Thyroid gland (tissue), 4 donors: ENCODE results near the gene RGS16. TPM values are rescaled to one million over a fixed set of nuclear protein-coding genes. Genes with fewer than 3 reads are reported as not detected.
"Not testable (repeated sequence)": the region's sequence is repeated elsewhere in the genome, so short reads cannot be mapped to it uniquely, and the experiment has no call there.

Experiments used
- DNase-seq, 2 donors: peaks; one replicate each; pipeline ENCODE4 v3.0.0-alpha.2; 2019
- H3K27ac ChIP-seq, 3 donors: fragments of 200-600 bp; sonication (generic); 1 replicate in 2 of 3; 2 replicates in 1 of 3; pipeline ENCODE4 v1.5.1; 2016 to 2019; ENCODE audit warnings: mild to moderate bottlenecking in 1 of 3, moderate library complexity in 1 of 3
- H3K27me3 ChIP-seq: fragments of 200-600 bp; sonication (generic); one replicate; pipeline ENCODE4 v1.5.1; 2019
- H3K36me3 ChIP-seq, 2 donors: fragments of 200-600 bp; sonication (generic); one replicate each; pipeline ENCODE4 v1.5.1; 2016 to 2019
- H3K4me1 ChIP-seq, 2 donors: fragments of 200-600 bp; sonication (generic); one replicate each; pipeline ENCODE4 v1.5.1; 2017 to 2019
- H3K4me3 ChIP-seq, 3 donors: fragments of 200-600 bp; sonication (generic); replicated peaks in 1 of 3; 1 replicate in 2 of 3; 2 replicates in 1 of 3; pipeline ENCODE4 v1.5.1; 2016; ENCODE audit warnings: mild to moderate bottlenecking in 1 of 3
- H3K9me3 ChIP-seq: fragments of 200-600 bp; sonication (generic); one replicate; pipeline ENCODE4 v1.5.1; 2017
- POLR2A ChIP-seq, 2 donors: fragments of 450-650 bp; IDR thresholded peaks; one replicate each; pipeline ENCODE4 v1.6.1; 2017; ENCODE audit warnings: antibody characterized with exemption in 2 of 2, mild to moderate bottlenecking in 2 of 2, moderate library complexity in 1 of 2
- WGBS, 2 donors: methylation state at CpG; one replicate each; pipeline ENCODE4 v1.1.5; 2017; 5-methylcytosine and 5-hydroxymethylcytosine counted together
- intact Hi-C: fragments of 100-400 bp; cut with DNase I; formaldehyde crosslinking; loops from one replicate; pipeline ENCODE4 v1.15.1; 2023
- total RNA-seq, 4 donors: library from RNA; depleted of rRNA; stranded (reverse); fragments of >200 nt; gene quantifications; one replicate each; pipeline ENCODE4 v1.2.3, GENCODE V29; 2016
- TF ChIP-seq, protein P1 (sequence below), 6 experiments: fragments of 200-600 bp in 3 of 6; fragments of 450-650 bp in 3 of 6; sonication (generic) in 3 of 6; IDR thresholded peaks; one replicate each; pipeline ENCODE4 v1.5.1; 2016 to 2019; ENCODE audit warnings: antibody characterized with exemption in 6 of 6, mild to moderate bottlenecking in 2 of 6, inconsistent platforms in 1 of 6, moderate library complexity in 1 of 6

The RGS16 gene
- total RNA-seq, 4 donors from 2014 or later, result 22.2 to 35.7 (median 29.1) TPM

DNA sequence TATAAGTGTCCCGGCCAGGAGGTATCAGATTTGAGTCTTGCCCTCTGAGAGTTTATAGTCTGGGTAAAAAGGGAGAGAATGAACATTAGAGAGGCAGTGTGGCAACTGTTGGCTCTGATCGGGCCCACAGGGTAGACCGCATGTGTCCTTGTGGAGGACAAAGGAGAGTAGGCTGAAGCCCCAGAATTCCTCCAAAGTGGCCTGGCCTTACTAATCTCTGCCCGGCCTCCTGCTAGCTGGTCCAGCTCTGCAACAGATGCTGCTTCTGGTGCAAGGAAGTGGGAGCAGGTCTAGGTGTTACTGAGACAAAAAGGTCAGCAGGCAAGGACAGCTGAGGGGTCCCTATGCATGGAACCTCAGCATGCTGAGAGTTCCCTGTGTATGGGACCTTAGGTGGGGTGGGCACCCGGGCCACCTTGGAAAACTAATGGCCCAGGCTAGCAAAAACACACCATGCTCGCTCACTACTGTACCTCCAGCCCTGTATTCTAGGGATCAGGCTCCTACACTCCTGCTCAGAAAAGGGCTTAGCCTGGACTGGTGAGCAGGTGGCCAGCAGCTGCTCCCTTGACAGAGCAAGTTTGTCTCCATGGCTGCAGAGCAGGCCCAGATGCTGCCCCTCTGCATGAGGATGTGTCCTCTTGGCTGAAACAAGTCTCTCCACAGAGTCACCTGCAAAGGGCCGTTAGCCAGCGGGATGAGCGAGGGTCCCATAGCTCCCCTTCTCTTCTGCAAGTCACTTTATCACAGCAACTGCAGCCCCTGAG is 30.3 kb upstream of the RGS16 start:
- DNase-seq, result no peak
- H3K4me1 ChIP-seq, result peaks cover 6 to 15% of the 10 kb centered on the region in 2 donors
- no peaks in the 10 kb centered on the region for H3K27me3 ChIP-seq
- no peak overlapping the region for H3K4me3 ChIP-seq
- no peaks in the 10 kb centered on the region for H3K9me3 ChIP-seq
- no peak for TF ChIP-seq POLR2A (IDR thresholded peaks at IDR 0.05)
- TF ChIP-seq, protein P1, sequence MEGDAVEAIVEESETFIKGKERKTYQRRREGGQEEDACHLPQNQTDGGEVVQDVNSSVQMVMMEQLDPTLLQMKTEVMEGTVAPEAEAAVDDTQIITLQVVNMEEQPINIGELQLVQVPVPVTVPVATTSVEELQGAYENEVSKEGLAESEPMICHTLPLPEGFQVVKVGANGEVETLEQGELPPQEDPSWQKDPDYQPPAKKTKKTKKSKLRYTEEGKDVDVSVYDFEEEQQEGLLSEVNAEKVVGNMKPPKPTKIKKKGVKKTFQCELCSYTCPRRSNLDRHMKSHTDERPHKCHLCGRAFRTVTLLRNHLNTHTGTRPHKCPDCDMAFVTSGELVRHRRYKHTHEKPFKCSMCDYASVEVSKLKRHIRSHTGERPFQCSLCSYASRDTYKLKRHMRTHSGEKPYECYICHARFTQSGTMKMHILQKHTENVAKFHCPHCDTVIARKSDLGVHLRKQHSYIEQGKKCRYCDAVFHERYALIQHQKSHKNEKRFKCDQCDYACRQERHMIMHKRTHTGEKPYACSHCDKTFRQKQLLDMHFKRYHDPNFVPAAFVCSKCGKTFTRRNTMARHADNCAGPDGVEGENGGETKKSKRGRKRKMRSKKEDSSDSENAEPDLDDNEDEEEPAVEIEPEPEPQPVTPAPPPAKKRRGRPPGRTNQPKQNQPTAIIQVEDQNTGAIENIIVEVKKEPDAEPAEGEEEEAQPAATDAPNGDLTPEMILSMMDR (IDR thresholded peaks at IDR 0.05), result no peak
- H3K27ac ChIP-seq, result no peak overlapping the region
- 92 to 93% methylated on average over 9 of the region's 9 CpGs for WGBS, 2 donors
- H3K36me3 ChIP-seq, result no peaks in the 10 kb centered on the region
- intact Hi-C loops, result no loop called here

DNA sequence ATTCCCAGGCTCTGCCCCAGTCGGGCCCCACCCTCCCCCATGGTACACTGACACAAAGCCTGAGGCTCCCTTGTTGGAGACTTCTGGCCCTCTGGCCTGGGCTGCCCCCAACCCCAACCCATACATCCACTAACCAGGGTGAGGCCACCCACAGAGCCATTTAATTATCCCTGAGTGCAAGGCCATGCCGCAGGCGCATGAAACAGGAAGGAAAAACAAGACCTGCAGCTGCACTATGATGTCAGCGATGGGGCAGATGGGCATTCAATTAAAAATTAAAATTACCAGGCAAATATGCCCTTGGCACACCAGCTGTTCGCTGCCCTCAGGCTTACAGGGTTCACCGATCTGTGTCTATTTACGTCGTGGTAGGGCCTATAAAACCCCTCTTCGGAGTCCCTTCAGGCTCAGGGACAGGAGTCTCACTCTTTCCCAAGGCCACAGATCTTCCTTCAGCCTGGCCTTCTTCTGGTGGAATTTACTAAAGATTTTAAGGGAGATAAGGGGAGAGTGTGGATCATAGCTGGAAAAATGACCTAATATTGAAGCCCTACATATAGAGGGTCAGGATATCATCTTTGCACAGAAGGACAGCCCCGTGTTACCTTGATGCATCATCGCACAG is 29.6 kb upstream of the RGS16 start:
- no peak for DNase-seq
- WGBS, 2 donors, result 81 to 82% methylated on average over 11 of the region's 11 CpGs
- no peak for TF ChIP-seq POLR2A (IDR thresholded peaks at IDR 0.05)
- TF ChIP-seq, protein P1 (IDR thresholded peaks at IDR 0.05), result no peak
- H3K27ac ChIP-seq, result no peak overlapping the region
- H3K36me3 ChIP-seq, result no peaks in the 10 kb centered on the region
- intact Hi-C loops, result no loop called here
- H3K4me1 ChIP-seq, result peaks cover 6 to 15% of the 10 kb centered on the region in 2 donors
- no peaks in the 10 kb centered on the region for H3K27me3 ChIP-seq
- no peaks in the 10 kb centered on the region for H3K9me3 ChIP-seq
- no peak overlapping the region for H3K4me3 ChIP-seq

DNA sequence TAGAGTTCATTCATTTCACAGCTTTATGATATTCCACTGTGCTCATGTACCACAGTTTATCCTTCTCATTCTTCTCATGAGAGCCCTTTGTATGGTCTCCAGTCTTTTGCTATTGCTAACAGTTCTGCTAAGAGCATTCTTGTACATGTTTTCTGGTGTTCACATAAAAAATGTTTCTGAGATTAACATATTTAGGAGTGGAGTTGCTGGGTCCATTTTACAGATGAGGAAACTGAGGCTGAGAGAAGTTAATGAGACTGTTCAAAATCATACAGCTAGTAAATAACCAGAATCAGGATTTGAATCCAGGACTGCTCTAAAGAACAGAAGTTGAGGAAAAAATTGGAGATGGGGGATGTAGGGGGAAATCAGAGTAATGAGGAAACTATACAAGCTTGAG is 28.8 kb upstream of the RGS16 start:
- TF ChIP-seq, protein P1 (IDR thresholded peaks at IDR 0.05), result no peak
- no peak for TF ChIP-seq POLR2A (IDR thresholded peaks at IDR 0.05)

DNA sequence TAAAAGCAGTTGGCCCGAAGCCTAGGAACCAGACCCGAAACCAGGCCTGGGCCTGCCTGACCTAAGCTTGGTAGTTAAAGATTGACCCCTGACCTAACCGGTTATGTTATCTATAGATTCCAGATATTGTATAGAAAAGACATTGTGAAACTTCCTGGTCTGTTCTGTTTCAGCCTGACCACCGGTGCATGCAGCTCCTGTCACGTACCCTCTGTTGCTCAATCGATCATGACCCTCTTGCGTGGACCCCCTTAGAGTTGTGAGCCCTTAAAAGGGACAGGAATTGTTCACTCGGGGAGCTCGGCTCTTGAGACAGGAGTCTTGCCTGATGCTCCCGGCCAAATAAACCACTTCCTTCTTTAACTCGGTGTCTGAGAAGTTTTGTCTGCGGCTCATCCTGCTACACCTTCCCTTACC is 28.3 kb upstream of the RGS16 start:
- H3K4me3 ChIP-seq, DNase-seq, H3K27me3 ChIP-seq, H3K36me3 ChIP-seq, H3K27ac ChIP-seq, intact Hi-C loops, H3K9me3 ChIP-seq: not testable (repeated sequence)
- peaks cover 6 to 15% of the 10 kb centered on the region in 2 donors for H3K4me1 ChIP-seq
- WGBS, 2 donors, result 68 to 71% methylated on average over 12 of the region's 12 CpGs

More for the DNA sequence above, 28.8 kb upstream of the RGS16 start:
- H3K4me3 ChIP-seq, result no peak overlapping the region
- no peak for DNase-seq
- H3K27ac ChIP-seq, result no peak overlapping the region
- H3K4me1 ChIP-seq, result peaks cover 6 to 15% of the 10 kb centered on the region in 2 donors
- H3K9me3 ChIP-seq, result no peaks in the 10 kb centered on the region
- no peaks in the 10 kb centered on the region for H3K36me3 ChIP-seq
- H3K27me3 ChIP-seq, result no peaks in the 10 kb centered on the region
- intact Hi-C loops, result no loop called here

DNA sequence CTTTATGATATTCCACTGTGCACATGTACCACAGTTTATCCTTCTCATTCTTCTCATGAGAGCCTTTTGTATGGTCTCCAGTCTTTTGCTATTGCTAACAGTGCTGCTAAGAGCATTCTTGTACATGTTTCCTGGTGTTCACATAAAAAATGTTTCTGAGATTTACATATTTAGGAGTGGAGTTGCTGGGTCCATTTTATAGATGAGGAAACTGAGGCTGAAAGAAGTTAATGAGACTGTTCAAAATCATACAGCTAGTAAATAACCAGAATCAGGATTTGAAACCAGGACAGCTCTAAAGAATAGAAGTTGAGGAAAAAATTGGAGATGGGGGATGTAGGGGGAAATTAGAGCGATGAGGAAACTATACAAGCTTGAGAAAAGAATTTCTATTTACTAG is 27.8 kb upstream of the RGS16 start:
- H3K36me3 ChIP-seq, result no peaks in the 10 kb centered on the region
- DNase-seq, result no peak
- TF ChIP-seq, protein P1 (IDR thresholded peaks at IDR 0.05), result no peak
- TF ChIP-seq POLR2A (IDR thresholded peaks at IDR 0.05), result no peak
- H3K4me1 ChIP-seq, result peaks cover 6 to 15% of the 10 kb centered on the region in 2 donors
- intact Hi-C loops, result no loop called here
- WGBS, 2 donors, result 80 to 87% methylated on average over 1 of the region's 1 CpG
- no peaks in the 10 kb centered on the region for H3K9me3 ChIP-seq
- H3K27me3 ChIP-seq, result no peaks in the 10 kb centered on the region
- no peak overlapping the region for H3K27ac ChIP-seq
- no peak overlapping the region for H3K4me3 ChIP-seq
